PC-9 (cell line): ENCODE results near the gene MAST4. TPM values are rescaled to one million over a fixed set of nuclear protein-coding genes. Genes with fewer than 3 reads are reported as not detected.

Experiments
- BruUV-seq: library from RNA; stranded (reverse); fragments of 400-500 nt; replicated peaks from 2 replicates; lab custom pipeline; 2021; lab: Mats Ljungman, UMichigan
- CTCF ChIA-PET: fragments of 300-600 bp; sonication (Branson Sonifier 250); formaldehyde crosslinking; loops from one replicate; lab custom pipeline; 2022; ENCODE audit warnings: antibody characterized with exemption; lab: Charles Lee
- POLR2A ChIA-PET: fragments of 300-600 bp; sonication (Branson Sonifier 250); formaldehyde crosslinking; loops from one replicate; lab custom pipeline; 2022; ENCODE audit warnings: antibody characterized with exemption; ENCODE audit not compliant: unreplicated experiment; lab: Charles Lee
- DNase-seq, 2 experiments: peaks; one replicate each; pipeline versions ENCODE4 v3.0.0 to v3.0.0-alpha.2; 2015 to 2022; ENCODE audit warnings: mixed read lengths in 1 of 2
- H2AFZ ChIP-seq: fragments of 200-600 bp; sonication (generic); 2 replicates; pipeline ENCODE4 v1.8.1; 2017; ENCODE audit warnings: antibody characterized with exemption
- H3F3A ChIP-seq: fragments of 200-600 bp; sonication (generic); 2 replicates; pipeline ENCODE4 v1.8.1; 2017; ENCODE audit warnings: antibody characterized with exemption, mild to moderate bottlenecking, low read depth; ENCODE audit not compliant: insufficient read depth
- H3K27ac ChIP-seq: fragments of 200-600 bp; sonication (generic); 2 replicates; pipeline ENCODE4 v1.6.1; 2016; ENCODE audit warnings: mixed run types
- H3K27me3 ChIP-seq: fragments of 200-600 bp; sonication (generic); 2 replicates; pipeline ENCODE4 v1.6.1; 2016; ENCODE audit warnings: low read depth, mixed run types; ENCODE audit not compliant: insufficient read depth
- H3K36me3 ChIP-seq: fragments of 200-600 bp; sonication (generic); 2 replicates; pipeline ENCODE4 v1.6.1; 2016; ENCODE audit warnings: low read depth, mixed run types
- H3K4me1 ChIP-seq: fragments of 200-600 bp; sonication (generic); replicated peaks from 2 replicates; pipeline ENCODE4 v1.6.1; 2016; ENCODE audit warnings: mixed run types; ENCODE audit not compliant: insufficient read depth
- H3K4me2 ChIP-seq: fragments of 200-600 bp; sonication (generic); 2 replicates; pipeline ENCODE4 v1.6.1; 2017; ENCODE audit warnings: mixed run types
- H3K4me3 ChIP-seq: fragments of 200-600 bp; sonication (generic); 2 replicates; pipeline ENCODE4 v1.6.1; 2016; ENCODE audit warnings: mixed run types
- H3K79me2 ChIP-seq: fragments of 200-600 bp; sonication (generic); 2 replicates; pipeline ENCODE4 v1.6.1; 2017; ENCODE audit warnings: low read depth, mixed run types
- H3K9me2 ChIP-seq: fragments of 200-600 bp; sonication (generic); 2 replicates; pipeline ENCODE4 v1.8.1; 2017; ENCODE audit warnings: mild to moderate bottlenecking; ENCODE audit not compliant: insufficient read depth
- H3K9me3 ChIP-seq: fragments of 200-600 bp; sonication (generic); 2 replicates; pipeline ENCODE4 v1.8.1; 2016; ENCODE audit warnings: low read depth; ENCODE audit not compliant: insufficient read depth
- H4K20me1 ChIP-seq: fragments of 200-600 bp; sonication (generic); 2 replicates; pipeline ENCODE4 v1.8.1; 2017; ENCODE audit not compliant: insufficient read depth
- CTCF ChIP-seq: fragments of 200-600 bp; sonication (generic); conservative IDR thresholded peaks from 2 replicates; pipeline ENCODE4 v1.6.1; 2017; ENCODE audit warnings: mixed run types, antibody characterized with exemption, mild to moderate bottlenecking, moderate library complexity
- EZH2 ChIP-seq: fragments of 200-600 bp; sonication (generic); IDR thresholded peaks from 2 replicates; pipeline ENCODE4 v1.8.0; 2017; ENCODE audit warnings: antibody characterized with exemption, low read depth
- intact Hi-C: fragments of 100-400 bp; cut with micrococcal nuclease; formaldehyde crosslinking; loops from one replicate; pipeline ENCODE4 v1.10.0; 2022; ENCODE audit not compliant: unreplicated experiment
- total RNA-seq: library from RNA; stranded (reverse); gene quantifications from 2 replicates; pipeline ENCODE4 v1.2.3, GENCODE V29; 2021

MAST4 gene
- total RNA-seq, 1 experiment from 2014 or later: 19.3 TPM

GRCh38 chr5:67153292-67153691, 557.1 kb downstream of the MAST4 start:
- peaks cover 8% of the 10 kb centered on the region; the same call in 1 of the 2 replicates for H3F3A ChIP-seq
- ChIA-PET CTCF (no interaction called here), POLR2A (no interaction called here)
- H3K27me3 ChIP-seq: no peaks in the 10 kb centered on the region
- no peak overlapping the region for H2AFZ ChIP-seq
- no peak for DNase-seq
- no peaks in the 10 kb centered on the region for H3K9me2 ChIP-seq
- intact Hi-C loops: loop anchor here (5.0 kb wide), 3 partner anchors 166 to 341 kb away; no protein-coding TSS in a partner anchor
- H3K27ac ChIP-seq: no peak overlapping the region
- peaks cover 27% of the 10 kb centered on the region; the same call in 1 of the 2 replicates for H3K36me3 ChIP-seq
- no TSS peak for BruUV-seq
- no peaks in the 10 kb centered on the region for H3K9me3 ChIP-seq
- H4K20me1 ChIP-seq: no peaks in the 10 kb centered on the region
- H3K4me1 ChIP-seq: no peaks in the 10 kb centered on the region; the same call in 1 of the 2 replicates
- H3K4me3 ChIP-seq: no peak overlapping the region
- H3K4me2 ChIP-seq: no peak overlapping the region
- no peaks in the 10 kb centered on the region for H3K79me2 ChIP-seq
- no peak for TF ChIP-seq CTCF
- no peak for TF ChIP-seq EZH2

GRCh38 chr5:67154556-67155206, 558.5 kb downstream of the MAST4 start:
- H4K20me1 ChIP-seq: no peaks in the 10 kb centered on the region
- no peak overlapping the region for H2AFZ ChIP-seq
- H3K9me3 ChIP-seq: no peaks in the 10 kb centered on the region
- CTCF ChIA-PET: no interaction called here
- no peaks in the 10 kb centered on the region for H3K79me2 ChIP-seq
- POLR2A ChIA-PET: no interaction called here
- no TSS peak for BruUV-seq
- TF ChIP-seq EZH2 (no peak), CTCF (no peak)
- no peak overlapping the region for H3K4me3 ChIP-seq
- H3K4me1 ChIP-seq: peaks cover 5% of the 10 kb centered on the region; the same call in 1 of the 2 replicates
- intact Hi-C loops: loop anchor here (5.0 kb wide), 3 partner anchors 167 to 342 kb away; no protein-coding TSS in a partner anchor
- H3K36me3 ChIP-seq: peaks cover 27% of the 10 kb centered on the region; the same call in 1 of the 2 replicates
- no peak for DNase-seq
- no peak overlapping the region for H3K27ac ChIP-seq
- H3K4me2 ChIP-seq: no peak overlapping the region
- H3K27me3 ChIP-seq: no peaks in the 10 kb centered on the region
- peaks cover 8% of the 10 kb centered on the region; the same call in 1 of the 2 replicates for H3F3A ChIP-seq
- H3K9me2 ChIP-seq: no peaks in the 10 kb centered on the region

GRCh38 chr5:67156976-67157583, 560.9 kb downstream of the MAST4 start:
- no peaks in the 10 kb centered on the region for H3K27me3 ChIP-seq
- H3K4me1 ChIP-seq: peaks cover 29% of the 10 kb centered on the region
- no TSS peak for BruUV-seq
- peak in 1 of 2 experiments; percentile 45 for DNase-seq
- ChIA-PET POLR2A (no interaction called here), CTCF (interaction anchor here (1.1 to 2.1 kb wide), 2 partner anchors 51 to 52 kb away, joined by 4 to 9 read pairs; no protein-coding TSS in a partner anchor)
- no peaks in the 10 kb centered on the region for H3K9me2 ChIP-seq
- no peak overlapping the region for H2AFZ ChIP-seq
- H3K4me3 ChIP-seq: no peak overlapping the region
- H3K9me3 ChIP-seq: no peaks in the 10 kb centered on the region
- H3K36me3 ChIP-seq: peaks cover 19% of the 10 kb centered on the region; the same call in 1 of the 2 replicates
- no peak overlapping the region for H3K4me2 ChIP-seq
- no peak for TF ChIP-seq EZH2
- TF ChIP-seq CTCF: peak; percentile 85
- no peaks in the 10 kb centered on the region for H3K79me2 ChIP-seq
- intact Hi-C loops: loop anchor here (1.0 to 2.0 kb wide), 2 partner anchors 52 to 1096 kb away; no protein-coding TSS in a partner anchor
- H3K27ac ChIP-seq: no peak overlapping the region
- peaks cover 19% of the 10 kb centered on the region for H3F3A ChIP-seq
- H4K20me1 ChIP-seq: no peaks in the 10 kb centered on the region
